ENCODE results near the gene OR2B2.
A peak's percentile ranks its signal among the peaks of the same experiment; 100 is the strongest.

OR2B2 gene

GRCh38 chr6:27866357-27867050 lies 45.7 kb downstream of the OR2B2 start:
- peak; percentile 81 for DNase-seq (ENCODE audit: low spot score)

- DNase-seq (ENCODE audit: low spot score): no peak
These were observed 46.3 kb downstream of the OR2B2 start for GRCh38 chr6:27865850-27866356.

- DNase-seq (ENCODE audit: low spot score): peak; percentile 96
These were observed 47.0 kb downstream of the OR2B2 start for GRCh38 chr6:27864906-27865849.

- DNase-seq (ENCODE audit: low spot score): peak; percentile 14
These were observed 48.0 kb downstream of the OR2B2 start for GRCh38 chr6:27863962-27864905.

- DNase-seq (ENCODE audit: low spot score): no peak
These were observed 49.7 kb downstream of the OR2B2 start for GRCh38 chr6:27862396-27863066.

- no peak for DNase-seq (ENCODE audit: low spot score)
These were observed 50.3 kb downstream of the OR2B2 start for GRCh38 chr6:27861861-27862260.

GRCh38 chr6:27861276-27861840 lies 50.8 kb downstream of the OR2B2 start:
- DNase-seq (ENCODE audit: low spot score): no peak
